ENCODE results near the gene TEKTIP1. TPM values are rescaled to one million over a fixed set of nuclear protein-coding genes. Genes with fewer than 3 reads are reported as not detected.

TEKTIP1 gene
- total RNA-seq, 1 donor from 2014 or later: not detected

DNA sequence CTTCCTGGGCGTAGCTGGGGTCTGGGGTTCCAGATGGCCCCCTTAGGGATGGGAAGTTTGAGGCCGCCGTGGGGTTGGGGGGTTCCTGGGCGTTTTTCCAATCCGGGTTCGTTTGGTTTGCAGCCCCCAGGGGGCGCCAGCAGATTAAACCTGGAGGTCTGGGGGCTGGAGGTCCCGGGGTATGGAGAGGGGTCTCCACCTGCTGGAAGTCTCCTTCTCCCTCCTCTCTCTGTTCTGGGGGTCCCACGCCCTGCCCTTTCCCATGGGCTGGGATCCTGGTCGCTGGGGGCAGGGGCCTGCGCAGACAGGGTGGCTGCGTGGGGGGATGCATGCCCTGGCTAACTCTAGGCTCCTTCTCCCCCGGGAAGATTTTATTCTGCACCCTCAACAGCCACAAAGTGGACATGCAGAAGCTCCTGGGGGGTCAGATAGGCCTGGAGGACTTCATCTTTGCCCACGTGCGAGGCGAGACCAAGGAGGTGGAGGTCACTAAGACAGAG, 47.2 kb downstream of the TEKTIP1 start:
- H3K27me3 ChIP-seq (ENCODE audit: control insufficient read depth, insufficient read depth, low read length): peaks cover 18% of the 10 kb centered on the region
- no peaks in the 10 kb centered on the region for H3K36me3 ChIP-seq (ENCODE audit: control insufficient read depth, insufficient read depth, low read length)
- H3K4me3 ChIP-seq (ENCODE audit: low read depth, low read length): no peak overlapping the region
- TF ChIP-seq, protein P1, sequence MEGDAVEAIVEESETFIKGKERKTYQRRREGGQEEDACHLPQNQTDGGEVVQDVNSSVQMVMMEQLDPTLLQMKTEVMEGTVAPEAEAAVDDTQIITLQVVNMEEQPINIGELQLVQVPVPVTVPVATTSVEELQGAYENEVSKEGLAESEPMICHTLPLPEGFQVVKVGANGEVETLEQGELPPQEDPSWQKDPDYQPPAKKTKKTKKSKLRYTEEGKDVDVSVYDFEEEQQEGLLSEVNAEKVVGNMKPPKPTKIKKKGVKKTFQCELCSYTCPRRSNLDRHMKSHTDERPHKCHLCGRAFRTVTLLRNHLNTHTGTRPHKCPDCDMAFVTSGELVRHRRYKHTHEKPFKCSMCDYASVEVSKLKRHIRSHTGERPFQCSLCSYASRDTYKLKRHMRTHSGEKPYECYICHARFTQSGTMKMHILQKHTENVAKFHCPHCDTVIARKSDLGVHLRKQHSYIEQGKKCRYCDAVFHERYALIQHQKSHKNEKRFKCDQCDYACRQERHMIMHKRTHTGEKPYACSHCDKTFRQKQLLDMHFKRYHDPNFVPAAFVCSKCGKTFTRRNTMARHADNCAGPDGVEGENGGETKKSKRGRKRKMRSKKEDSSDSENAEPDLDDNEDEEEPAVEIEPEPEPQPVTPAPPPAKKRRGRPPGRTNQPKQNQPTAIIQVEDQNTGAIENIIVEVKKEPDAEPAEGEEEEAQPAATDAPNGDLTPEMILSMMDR (IDR thresholded peaks at IDR 0.05; ENCODE audit: insufficient read depth, low read length, poor library complexity, severe bottlenecking): peak; percentile 57
- no peak for DNase-seq (ENCODE audit: low read depth)

DNA sequence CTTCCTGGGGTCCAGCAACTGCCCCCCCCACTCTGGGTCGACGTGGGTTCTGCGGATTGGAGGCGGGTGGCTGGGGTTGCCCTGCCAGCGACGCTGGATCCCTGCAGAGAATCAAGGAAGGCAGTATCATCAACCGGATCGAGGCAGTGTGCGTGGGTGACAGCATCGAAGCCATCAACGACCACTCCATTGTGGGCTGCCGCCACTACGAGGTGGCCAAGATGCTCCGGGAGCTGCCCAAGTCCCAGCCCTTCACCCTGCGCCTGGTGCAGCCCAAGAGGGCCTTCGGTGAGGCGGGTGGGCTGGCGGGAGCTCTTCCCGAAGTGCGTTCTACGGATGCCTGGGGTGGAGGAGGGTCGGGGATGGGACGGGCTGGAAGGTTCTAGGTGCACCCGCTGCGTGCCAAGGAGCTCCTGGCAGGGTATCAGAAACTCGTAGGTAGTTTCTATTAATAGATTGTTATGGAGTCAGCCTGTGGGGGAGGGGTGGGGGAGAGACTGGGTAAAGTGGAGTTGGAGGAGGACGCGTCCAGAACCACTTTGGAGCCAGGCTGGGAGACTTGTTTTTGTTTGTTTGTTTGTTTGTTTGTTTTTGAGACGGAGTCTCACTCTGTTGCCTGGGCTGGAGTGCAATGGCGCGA, 47.9 kb downstream of the TEKTIP1 start:
- H3K36me3 ChIP-seq (ENCODE audit: control insufficient read depth, insufficient read depth, low read length): no peaks in the 10 kb centered on the region
- no peak overlapping the region for H3K4me3 ChIP-seq (ENCODE audit: low read depth, low read length)
- H3K27me3 ChIP-seq (ENCODE audit: control insufficient read depth, insufficient read depth, low read length): peaks cover 18% of the 10 kb centered on the region
- no peak for DNase-seq (ENCODE audit: low read depth)
- TF ChIP-seq, protein P1 (IDR thresholded peaks at IDR 0.05; ENCODE audit: insufficient read depth, low read length, poor library complexity, severe bottlenecking): no peak

DNA sequence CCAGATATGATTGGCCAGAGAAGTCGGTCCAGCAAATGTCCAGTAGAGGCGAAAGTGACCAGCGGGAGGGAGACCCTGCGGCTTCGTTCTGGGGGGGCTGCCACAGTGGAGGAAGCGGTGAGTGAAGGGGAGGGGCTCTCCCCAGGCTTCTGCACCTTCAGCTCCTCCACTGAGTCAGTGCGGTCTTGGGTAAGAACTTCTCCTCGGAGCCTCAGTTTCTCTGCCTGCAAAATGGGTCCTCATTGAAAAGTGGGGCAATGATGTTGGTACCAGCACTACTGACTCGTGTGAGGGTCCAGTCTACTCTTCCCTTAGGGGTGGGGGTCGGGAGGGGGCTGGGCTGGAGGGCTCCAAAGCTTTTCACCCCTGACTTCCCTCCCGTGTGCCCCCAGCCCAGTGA, 50.5 kb downstream of the TEKTIP1 start:
- no peak for DNase-seq (ENCODE audit: low read depth)
- TF ChIP-seq, protein P1 (IDR thresholded peaks at IDR 0.05; ENCODE audit: insufficient read depth, low read length, poor library complexity, severe bottlenecking): no peak
- Histone ChIP-seq H3K4me3 (ENCODE audit: low read depth, low read length) (no peak overlapping the region), H3K36me3 (ENCODE audit: control insufficient read depth, insufficient read depth, low read length) (no peaks in the 10 kb centered on the region), H3K27me3 (ENCODE audit: control insufficient read depth, insufficient read depth, low read length) (peaks cover 26% of the 10 kb centered on the region)

DNA sequence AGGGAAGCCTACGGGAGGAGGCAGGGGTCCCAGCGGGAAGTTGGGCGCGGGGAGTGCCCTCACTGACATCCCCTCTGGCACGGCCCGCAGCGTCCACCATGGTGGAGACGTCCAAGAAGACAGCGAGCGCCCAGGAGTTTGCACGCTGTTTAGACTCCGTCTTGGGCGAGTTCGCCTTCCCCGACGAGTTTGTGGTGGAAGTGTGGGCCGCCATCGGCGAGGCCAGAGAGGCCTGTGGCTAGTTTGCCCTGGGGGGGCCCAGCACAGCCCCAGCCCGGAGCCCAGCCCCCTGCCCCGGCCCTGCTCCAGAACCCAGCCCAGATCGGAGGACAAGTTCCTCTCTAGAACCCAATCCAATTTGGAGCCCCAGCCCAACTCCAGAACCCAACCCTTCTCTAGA, 51.0 kb downstream of the TEKTIP1 start:
- Histone ChIP-seq H3K27me3 (ENCODE audit: control insufficient read depth, insufficient read depth, low read length) (peaks cover 26% of the 10 kb centered on the region), H3K36me3 (ENCODE audit: control insufficient read depth, insufficient read depth, low read length) (no peaks in the 10 kb centered on the region), H3K4me3 (ENCODE audit: low read depth, low read length) (no peak overlapping the region)
- no peak for DNase-seq (ENCODE audit: low read depth)
- TF ChIP-seq, protein P1 (IDR thresholded peaks at IDR 0.05; ENCODE audit: insufficient read depth, low read length, poor library complexity, severe bottlenecking): no peak

DNA sequence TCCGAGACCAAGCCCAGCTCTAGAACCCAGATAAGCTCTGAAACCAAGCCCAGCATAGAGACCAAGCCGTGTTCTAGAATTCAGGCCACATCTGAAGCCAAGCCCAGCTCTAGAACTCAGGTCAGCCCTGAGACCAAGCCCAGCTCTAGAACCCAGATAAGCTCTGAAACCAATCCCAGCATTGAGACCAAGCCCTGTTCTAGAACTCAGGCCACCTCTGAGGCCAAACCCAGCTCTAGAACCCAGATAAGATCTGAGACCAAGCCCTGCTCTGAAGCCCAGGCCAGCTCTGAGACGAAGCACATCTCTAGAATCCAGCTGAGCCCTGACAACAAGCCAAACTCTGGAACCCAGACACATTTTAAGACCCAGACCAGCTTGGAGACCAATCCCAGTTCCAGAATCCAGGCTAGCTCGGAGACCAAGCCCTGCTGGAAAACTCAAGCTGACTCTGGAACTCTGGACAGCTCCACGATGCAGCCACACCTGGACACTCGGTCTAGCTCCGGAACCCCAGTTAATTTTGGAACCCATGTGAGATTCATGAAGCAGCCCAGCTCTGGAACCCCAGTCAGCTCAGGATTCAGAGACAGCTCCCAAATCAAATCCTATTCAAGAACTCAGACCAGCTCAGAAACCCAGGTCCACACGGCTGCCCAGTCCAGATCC, 52.2 kb downstream of the TEKTIP1 start:
- TF ChIP-seq, protein P1 (IDR thresholded peaks at IDR 0.05; ENCODE audit: insufficient read depth, low read length, poor library complexity, severe bottlenecking): no peak
- H3K27me3 ChIP-seq (ENCODE audit: control insufficient read depth, insufficient read depth, low read length): peaks cover 17% of the 10 kb centered on the region
- H3K36me3 ChIP-seq (ENCODE audit: control insufficient read depth, insufficient read depth, low read length): no peaks in the 10 kb centered on the region
- no peak overlapping the region for H3K4me3 ChIP-seq (ENCODE audit: low read depth, low read length)
- DNase-seq (ENCODE audit: low read depth): no peak

Measured in kidney epithelial cell (primary cell).